HEK293T (cell line): ENCODE results near the gene PDIK1L.

Source experiments
- CTCF ChIA-PET: fragments of 350-600 bp; formaldehyde crosslinking; extraction: SDS; loops from one replicate; lab custom pipeline; 2021; ENCODE audit warnings: antibody characterized with exemption, inconsistent platforms; lab: Yijun Ruan, JAX
- POLR2A ChIA-PET: fragments of 350-600 bp; formaldehyde crosslinking; extraction: SDS; loops from one replicate; lab custom pipeline; 2020; ENCODE audit warnings: antibody characterized with exemption, inconsistent platforms; lab: Yijun Ruan, JAX
- DNase-seq: peaks from one replicate; pipeline ENCODE4 v3.0.0; 2012; ENCODE audit warnings: mixed read lengths; ENCODE audit errors: extremely low spot score
- ARNT ChIP-seq: fragments of 450-650 bp; IDR thresholded peaks from 2 replicates; pipeline ENCODE4 v1.6.1; 2017; ENCODE audit warnings: mild to moderate bottlenecking
- BHLHE40 ChIP-seq: fragments of 450-650 bp; IDR thresholded peaks from 2 replicates; pipeline ENCODE4 v1.6.1; 2016; ENCODE audit warnings: mild to moderate bottlenecking, moderate library complexity, borderline replicate concordance
- CTBP1 ChIP-seq: fragments of 450-650 bp; IDR thresholded peaks from 2 replicates; pipeline ENCODE4 v1.6.1; 2016; ENCODE audit warnings: borderline replicate concordance
- ELF4 ChIP-seq: fragments of 450-650 bp; IDR thresholded peaks from 2 replicates; pipeline ENCODE4 v1.6.1; 2017; ENCODE audit warnings: antibody characterized with exemption
- FOXA1 ChIP-seq: fragments of 450-650 bp; IDR thresholded peaks from 2 replicates; pipeline ENCODE4 v1.6.1; 2016; ENCODE audit warnings: mild to moderate bottlenecking
- FOXK2 ChIP-seq: fragments of 450-650 bp; IDR thresholded peaks from 2 replicates; pipeline ENCODE4 v1.6.1; 2016; ENCODE audit warnings: mild to moderate bottlenecking
- FOXM1 ChIP-seq: fragments of 450-650 bp; IDR thresholded peaks from 2 replicates; pipeline ENCODE4 v1.6.1; 2017; ENCODE audit warnings: mild to moderate bottlenecking, borderline replicate concordance
- HDGF ChIP-seq: fragments of 450-650 bp; IDR thresholded peaks from 2 replicates; pipeline ENCODE4 v1.6.1; 2017; ENCODE audit warnings: antibody characterized with exemption, borderline replicate concordance
- L3MBTL2 ChIP-seq: fragments of 450-650 bp; conservative IDR thresholded peaks from 2 replicates; pipeline ENCODE4 v1.6.1; 2016; ENCODE audit warnings: mild to moderate bottlenecking
- LEF1 ChIP-seq: fragments of 450-650 bp; IDR thresholded peaks from 2 replicates; pipeline ENCODE4 v1.6.1; 2017; ENCODE audit warnings: mild to moderate bottlenecking, borderline replicate concordance
- NFRKB ChIP-seq: fragments of 450-650 bp; IDR thresholded peaks from 2 replicates; pipeline ENCODE4 v1.6.1; 2016; ENCODE audit warnings: mild to moderate bottlenecking, moderate library complexity
- SP1 ChIP-seq: fragments of 450-650 bp; IDR thresholded peaks from 2 replicates; pipeline ENCODE4 v1.6.1; 2017
- SUZ12 ChIP-seq: fragments of 450-650 bp; IDR thresholded peaks from 2 replicates; pipeline ENCODE4 v1.6.1; 2016; ENCODE audit warnings: mild to moderate bottlenecking
- TARDBP ChIP-seq: fragments of 450-650 bp; IDR thresholded peaks from 2 replicates; pipeline ENCODE4 v1.6.1; 2016
- ZNF384 ChIP-seq: fragments of 450-650 bp; IDR thresholded peaks from 2 replicates; pipeline ENCODE4 v1.6.1; 2016
- TF ChIP-seq, protein P1 (sequence below): fragments of 450-650 bp; IDR thresholded peaks from 2 replicates; pipeline ENCODE4 v1.6.1; 2016

The PDIK1L gene

DNA sequence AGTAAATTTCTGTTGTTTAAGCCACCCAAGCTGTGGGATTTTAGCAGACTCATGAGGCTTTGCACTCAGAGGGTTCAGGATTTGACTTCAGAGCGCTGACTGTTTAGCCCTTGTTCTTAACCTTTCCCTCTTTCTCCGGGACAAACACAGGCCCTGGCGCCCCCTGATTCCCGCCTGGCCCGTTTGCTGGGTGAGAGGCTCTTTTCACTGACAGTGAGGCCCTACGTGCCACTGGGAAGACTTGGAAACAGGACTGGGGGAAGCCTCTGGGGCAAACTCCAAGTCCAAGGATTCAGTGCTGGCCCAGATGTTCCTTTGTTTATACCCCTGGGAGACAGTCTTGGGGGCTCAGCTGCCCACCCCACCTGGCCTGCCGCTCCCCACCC, 32.5 kb upstream of the PDIK1L start:
- no peak for DNase-seq
- TF ChIP-seq HDGF (no peak), FOXM1 (no peak), TARDBP (no peak), BHLHE40 (no peak), FOXA1 (no peak), NFRKB (no peak), ZNF384 (no peak), SUZ12 (no peak), LEF1 (no peak)
- ChIA-PET POLR2A (interaction anchor here (1.0 kb wide), 1 partner anchor 42 kb away, joined by 3 read pairs; no protein-coding TSS in a partner anchor), CTCF (no interaction called here)

GRCh38 chr1:26079960-26080814, 31.4 kb upstream of the PDIK1L start:
- DNase-seq, result no peak
- TF ChIP-seq, protein P1, sequence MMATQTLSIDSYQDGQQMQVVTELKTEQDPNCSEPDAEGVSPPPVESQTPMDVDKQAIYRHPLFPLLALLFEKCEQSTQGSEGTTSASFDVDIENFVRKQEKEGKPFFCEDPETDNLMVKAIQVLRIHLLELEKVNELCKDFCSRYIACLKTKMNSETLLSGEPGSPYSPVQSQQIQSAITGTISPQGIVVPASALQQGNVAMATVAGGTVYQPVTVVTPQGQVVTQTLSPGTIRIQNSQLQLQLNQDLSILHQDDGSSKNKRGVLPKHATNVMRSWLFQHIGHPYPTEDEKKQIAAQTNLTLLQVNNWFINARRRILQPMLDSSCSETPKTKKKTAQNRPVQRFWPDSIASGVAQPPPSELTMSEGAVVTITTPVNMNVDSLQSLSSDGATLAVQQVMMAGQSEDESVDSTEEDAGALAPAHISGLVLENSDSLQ, result no peak
- TF ChIP-seq SUZ12 (no peak), FOXA1 (no peak), ELF4 (no peak), SP1 (no peak), CTBP1 (no peak), LEF1 (no peak), TARDBP (no peak), FOXK2 (no peak), BHLHE40 (no peak), NFRKB (no peak), HDGF (no peak), ZNF384 (no peak), FOXM1 (no peak), L3MBTL2 (no peak), ARNT (no peak)
- ChIA-PET POLR2A (no interaction called here), CTCF (interaction anchor here (1.2 kb wide), 1 partner anchor 11 kb away, joined by 4 read pairs; no protein-coding TSS in a partner anchor)

- TF ChIP-seq NFRKB, result no peak
- TF ChIP-seq TARDBP, result no peak
- no peak for TF ChIP-seq FOXM1
- no peak for DNase-seq
- POLR2A ChIA-PET, result no interaction called here
- CTCF ChIA-PET, result no interaction called here
Observed at GRCh38 chr1:26081267-26082019, 30.2 kb upstream of the PDIK1L start.

DNA sequence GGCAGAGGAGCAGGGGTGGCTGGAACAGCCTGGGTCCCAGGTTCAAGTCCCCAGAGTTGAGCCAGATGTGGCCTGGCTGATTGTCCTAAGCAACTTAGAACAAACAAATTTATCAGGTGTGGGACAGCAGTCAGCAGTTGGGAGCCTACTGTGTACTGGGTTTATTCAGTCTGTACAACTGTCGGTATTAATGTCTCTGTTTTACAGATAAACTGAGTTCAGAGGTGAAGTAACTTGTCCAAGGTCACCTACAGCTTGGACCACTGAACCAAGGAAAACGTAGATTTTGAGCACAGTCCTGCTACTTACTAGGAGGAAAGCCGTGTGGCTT, 29.6 kb upstream of the PDIK1L start:
- no peak for TF ChIP-seq FOXK2
- no peak for TF ChIP-seq TARDBP
- TF ChIP-seq, protein P1, result no peak
- no peak for TF ChIP-seq L3MBTL2
- TF ChIP-seq LEF1, result no peak
- TF ChIP-seq ELF4, result no peak
- TF ChIP-seq FOXM1, result no peak
- TF ChIP-seq ZNF384, result no peak
- no peak for TF ChIP-seq BHLHE40
- TF ChIP-seq ARNT, result no peak
- no peak for TF ChIP-seq FOXA1
- ChIA-PET CTCF (no interaction called here), POLR2A (no interaction called here)
- DNase-seq, result no peak

DNA sequence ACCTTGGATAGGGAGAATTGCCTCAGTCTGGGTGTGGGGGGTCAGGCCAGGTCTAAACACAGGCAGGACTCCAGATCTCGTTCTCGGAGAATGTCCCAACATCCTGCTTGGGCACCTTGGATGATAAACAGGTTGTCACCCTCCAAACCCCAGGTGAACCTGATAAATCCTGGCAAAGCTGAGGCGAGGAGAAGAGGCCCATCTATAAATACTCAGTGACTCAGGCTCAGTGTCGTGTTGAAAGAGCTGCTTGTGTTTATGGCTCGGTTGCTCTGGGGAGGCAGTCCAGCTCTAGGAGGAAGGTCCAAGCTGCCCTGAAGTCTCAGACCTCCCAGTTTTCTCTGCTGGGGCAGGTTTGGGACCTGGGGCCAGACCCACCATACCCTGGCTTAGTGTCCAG, 28.4 kb upstream of the PDIK1L start:
- CTCF ChIA-PET, result no interaction called here
- DNase-seq, result no peak
- TF ChIP-seq ARNT (no peak), FOXK2 (no peak), TARDBP (no peak), HDGF (no peak), FOXM1 (no peak), BHLHE40 (no peak), SP1 (no peak), L3MBTL2 (no peak), NFRKB (no peak), LEF1 (no peak)

GRCh38 chr1:26084091-26084561, 27.5 kb upstream of the PDIK1L start:
- POLR2A ChIA-PET, result no interaction called here
- DNase-seq, result no peak
- TF ChIP-seq FOXA1 (no peak), BHLHE40 (no peak), LEF1 (no peak), TARDBP (no peak), FOXM1 (no peak), CTBP1 (no peak), NFRKB (no peak), FOXK2 (no peak)
- CTCF ChIA-PET, result interaction anchor here (0.7 kb wide), 1 partner anchor 237 kb away, joined by 3 read pairs; no protein-coding TSS in a partner anchor

More for the DNA sequence above, 28.4 kb upstream of the PDIK1L start:
- POLR2A ChIA-PET, result no interaction called here
